ENCODE results near the gene LIN28A.

LIN28A gene

DNA sequence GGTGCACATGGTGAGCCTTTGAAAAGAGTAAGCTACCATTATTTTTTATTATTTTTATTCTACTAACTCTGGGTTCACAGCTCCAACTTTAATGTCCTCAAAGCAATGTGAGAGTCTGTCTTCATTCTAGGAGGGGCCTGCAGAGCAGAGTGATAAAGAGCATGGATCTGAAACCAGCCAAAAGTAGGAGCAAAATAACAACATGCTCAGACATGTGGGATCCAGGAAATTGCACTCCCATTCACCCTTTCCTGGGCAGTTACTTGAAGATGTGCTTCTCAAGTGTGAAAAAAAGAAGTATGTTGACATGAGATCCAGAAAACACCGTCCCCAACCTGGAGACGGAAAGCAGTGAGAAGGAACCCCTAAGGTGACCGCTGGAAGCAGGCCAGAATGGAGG, 8.7 kb upstream of the LIN28A start:
- TF ChIP-seq ZBTB7A (IDR thresholded peaks at IDR 0.05; ENCODE audit: low read depth) (no peak), NFIC (IDR thresholded peaks at IDR 0.05) (no peak), YY1 (IDR thresholded peaks at IDR 0.05; ENCODE audit: low read depth) (no peak), CREB1 (IDR thresholded peaks at IDR 0.05; ENCODE audit: low read depth) (no peak), TCF12 (IDR thresholded peaks at IDR 0.05; ENCODE audit: low read depth) (no peak), TAF1 (IDR thresholded peaks at IDR 0.05; ENCODE audit: low read depth) (no peak), RAD21 (IDR thresholded peaks at IDR 0.05; ENCODE audit: low read depth) (no peak), FOXM1 (IDR thresholded peaks at IDR 0.05; ENCODE audit: borderline replicate concordance, low read depth) (no peak), CEBPB (IDR thresholded peaks at IDR 0.05) (no peak), EGR1 (IDR thresholded peaks at IDR 0.05) (no peak), TEAD4 (IDR thresholded peaks at IDR 0.05) (no peak), EP300 (IDR thresholded peaks at IDR 0.05; ENCODE audit: borderline replicate concordance) (no peak)
- TF ChIP-seq, protein P1, sequence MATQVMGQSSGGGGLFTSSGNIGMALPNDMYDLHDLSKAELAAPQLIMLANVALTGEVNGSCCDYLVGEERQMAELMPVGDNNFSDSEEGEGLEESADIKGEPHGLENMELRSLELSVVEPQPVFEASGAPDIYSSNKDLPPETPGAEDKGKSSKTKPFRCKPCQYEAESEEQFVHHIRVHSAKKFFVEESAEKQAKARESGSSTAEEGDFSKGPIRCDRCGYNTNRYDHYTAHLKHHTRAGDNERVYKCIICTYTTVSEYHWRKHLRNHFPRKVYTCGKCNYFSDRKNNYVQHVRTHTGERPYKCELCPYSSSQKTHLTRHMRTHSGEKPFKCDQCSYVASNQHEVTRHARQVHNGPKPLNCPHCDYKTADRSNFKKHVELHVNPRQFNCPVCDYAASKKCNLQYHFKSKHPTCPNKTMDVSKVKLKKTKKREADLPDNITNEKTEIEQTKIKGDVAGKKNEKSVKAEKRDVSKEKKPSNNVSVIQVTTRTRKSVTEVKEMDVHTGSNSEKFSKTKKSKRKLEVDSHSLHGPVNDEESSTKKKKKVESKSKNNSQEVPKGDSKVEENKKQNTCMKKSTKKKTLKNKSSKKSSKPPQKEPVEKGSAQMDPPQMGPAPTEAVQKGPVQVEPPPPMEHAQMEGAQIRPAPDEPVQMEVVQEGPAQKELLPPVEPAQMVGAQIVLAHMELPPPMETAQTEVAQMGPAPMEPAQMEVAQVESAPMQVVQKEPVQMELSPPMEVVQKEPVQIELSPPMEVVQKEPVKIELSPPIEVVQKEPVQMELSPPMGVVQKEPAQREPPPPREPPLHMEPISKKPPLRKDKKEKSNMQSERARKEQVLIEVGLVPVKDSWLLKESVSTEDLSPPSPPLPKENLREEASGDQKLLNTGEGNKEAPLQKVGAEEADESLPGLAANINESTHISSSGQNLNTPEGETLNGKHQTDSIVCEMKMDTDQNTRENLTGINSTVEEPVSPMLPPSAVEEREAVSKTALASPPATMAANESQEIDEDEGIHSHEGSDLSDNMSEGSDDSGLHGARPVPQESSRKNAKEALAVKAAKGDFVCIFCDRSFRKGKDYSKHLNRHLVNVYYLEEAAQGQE (IDR thresholded peaks at IDR 0.05; ENCODE audit: low read depth), result no peak
- TF ChIP-seq, protein P2, sequence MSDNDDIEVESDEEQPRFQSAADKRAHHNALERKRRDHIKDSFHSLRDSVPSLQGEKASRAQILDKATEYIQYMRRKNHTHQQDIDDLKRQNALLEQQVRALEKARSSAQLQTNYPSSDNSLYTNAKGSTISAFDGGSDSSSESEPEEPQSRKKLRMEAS (IDR thresholded peaks at IDR 0.05), result no peak
- TF ChIP-seq, protein P3, sequence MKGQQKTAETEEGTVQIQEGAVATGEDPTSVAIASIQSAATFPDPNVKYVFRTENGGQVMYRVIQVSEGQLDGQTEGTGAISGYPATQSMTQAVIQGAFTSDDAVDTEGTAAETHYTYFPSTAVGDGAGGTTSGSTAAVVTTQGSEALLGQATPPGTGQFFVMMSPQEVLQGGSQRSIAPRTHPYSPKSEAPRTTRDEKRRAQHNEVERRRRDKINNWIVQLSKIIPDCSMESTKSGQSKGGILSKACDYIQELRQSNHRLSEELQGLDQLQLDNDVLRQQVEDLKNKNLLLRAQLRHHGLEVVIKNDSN (IDR thresholded peaks at IDR 0.05), result no peak

DNA sequence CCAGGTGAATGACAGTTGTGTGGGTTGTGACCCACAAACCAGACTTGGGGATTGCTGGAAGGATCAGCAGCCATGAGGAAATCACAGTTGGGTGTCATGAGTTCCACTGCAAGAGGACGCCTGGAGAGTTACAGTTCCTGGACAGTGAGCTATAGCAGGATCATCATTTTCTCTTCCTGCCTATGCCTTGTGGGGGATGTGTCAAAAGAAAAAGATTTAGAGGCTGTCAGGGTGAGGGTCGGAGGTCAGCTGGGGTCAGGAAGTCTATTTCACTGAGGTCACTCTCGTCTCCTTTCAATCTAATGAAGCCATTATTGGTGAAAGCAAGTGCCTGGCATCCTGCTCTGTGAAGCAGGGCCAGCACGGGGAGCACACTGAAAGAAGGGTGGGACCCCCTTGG, 7.0 kb upstream of the LIN28A start:
- TF ChIP-seq EGR1 (IDR thresholded peaks at IDR 0.05) (no peak), RAD21 (IDR thresholded peaks at IDR 0.05; ENCODE audit: low read depth) (no peak), EP300 (IDR thresholded peaks at IDR 0.05; ENCODE audit: borderline replicate concordance) (no peak), TEAD4 (IDR thresholded peaks at IDR 0.05) (no peak), ZBTB7A (IDR thresholded peaks at IDR 0.05; ENCODE audit: low read depth) (no peak), TAF1 (IDR thresholded peaks at IDR 0.05; ENCODE audit: low read depth) (no peak), NFIC (IDR thresholded peaks at IDR 0.05) (no peak), CEBPB (IDR thresholded peaks at IDR 0.05) (no peak), CREB1 (IDR thresholded peaks at IDR 0.05; ENCODE audit: low read depth) (no peak), YY1 (IDR thresholded peaks at IDR 0.05; ENCODE audit: low read depth) (no peak), FOXM1 (IDR thresholded peaks at IDR 0.05; ENCODE audit: borderline replicate concordance, low read depth) (no peak), TCF12 (IDR thresholded peaks at IDR 0.05; ENCODE audit: low read depth) (no peak)
- TF ChIP-seq, protein P3 (IDR thresholded peaks at IDR 0.05), result no peak
- TF ChIP-seq, protein P2 (IDR thresholded peaks at IDR 0.05), result no peak
- TF ChIP-seq, protein P1 (IDR thresholded peaks at IDR 0.05; ENCODE audit: low read depth), result no peak

DNA sequence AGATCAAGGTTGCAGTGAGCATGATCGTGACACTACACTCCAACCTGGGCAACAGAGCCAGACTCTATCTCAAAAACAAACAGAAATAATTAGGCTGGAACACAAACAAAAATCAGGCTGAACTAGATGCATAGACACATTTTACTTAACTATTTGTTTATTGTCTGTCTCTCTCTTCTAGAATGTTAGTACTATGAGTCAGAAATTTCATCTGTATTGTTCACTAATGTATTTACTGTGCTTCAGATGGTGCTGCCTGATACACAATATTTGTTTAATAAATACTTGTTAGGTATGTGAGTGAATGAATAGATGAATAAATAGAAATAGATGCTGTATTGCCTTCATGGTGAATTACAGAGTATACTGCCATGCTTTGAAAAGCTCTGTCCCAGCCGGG, 6.0 kb upstream of the LIN28A start:
- TF ChIP-seq TEAD4 (IDR thresholded peaks at IDR 0.05), result no peak
- no peak for TF ChIP-seq FOXM1 (IDR thresholded peaks at IDR 0.05; ENCODE audit: borderline replicate concordance, low read depth)
- no peak for TF ChIP-seq RAD21 (IDR thresholded peaks at IDR 0.05; ENCODE audit: low read depth)
- TF ChIP-seq TCF12 (IDR thresholded peaks at IDR 0.05; ENCODE audit: low read depth), result no peak
- TF ChIP-seq EGR1 (IDR thresholded peaks at IDR 0.05), result no peak
- TF ChIP-seq YY1 (IDR thresholded peaks at IDR 0.05; ENCODE audit: low read depth), result no peak
- no peak for TF ChIP-seq CEBPB (IDR thresholded peaks at IDR 0.05)
- TF ChIP-seq, protein P1 (IDR thresholded peaks at IDR 0.05; ENCODE audit: low read depth), result no peak
- TF ChIP-seq EP300 (IDR thresholded peaks at IDR 0.05; ENCODE audit: borderline replicate concordance), result no peak
- TF ChIP-seq NFIC (IDR thresholded peaks at IDR 0.05), result no peak
- no peak for TF ChIP-seq CREB1 (IDR thresholded peaks at IDR 0.05; ENCODE audit: low read depth)
- TF ChIP-seq TAF1 (IDR thresholded peaks at IDR 0.05; ENCODE audit: low read depth), result no peak
- TF ChIP-seq ZBTB7A (IDR thresholded peaks at IDR 0.05; ENCODE audit: low read depth), result no peak
- TF ChIP-seq, protein P3 (IDR thresholded peaks at IDR 0.05), result no peak
- TF ChIP-seq, protein P2 (IDR thresholded peaks at IDR 0.05), result no peak
